HG03565 (cell line): Measurements from ENCODE around the gene THEM4.
"Not testable (repeated sequence)": the region's sequence is repeated elsewhere in the genome, so short reads cannot be mapped to it uniquely, and the experiment has no call there.

ENCODE experiments used
- ATAC-seq: cut with Tn5 transposase; IDR thresholded peaks from one replicate; pipeline ENCODE4 v1.9.1; 2021; ENCODE audit warnings: mild to moderate bottlenecking, moderate library complexity; ENCODE audit not compliant: unreplicated experiment

The THEM4 gene

GRCh38 chr1:151897991-151898431 lies 11.3 kb downstream of the THEM4 start:
- ATAC-seq: no peak

- no peak for ATAC-seq
These were observed 16.0 kb downstream of the THEM4 start for GRCh38 chr1:151893176-151893924.

GRCh38 chr1:151892190-151892589 lies 17.1 kb downstream of the THEM4 start:
- no peak for ATAC-seq

- ATAC-seq: no peak
These were observed 17.8 kb downstream of the THEM4 start for GRCh38 chr1:151891512-151891911.

- ATAC-seq: no peak
These were observed 20.2 kb downstream of the THEM4 start for GRCh38 chr1:151888972-151889570.

- ATAC-seq: no peak
These were observed 22.3 kb downstream of the THEM4 start for GRCh38 chr1:151887028-151887427.

GRCh38 chr1:151885479-151885878 lies 23.8 kb downstream of the THEM4 start:
- ATAC-seq: no peak

GRCh38 chr1:151884879-151885278 lies 24.4 kb downstream of the THEM4 start:
- not testable (repeated sequence) for ATAC-seq

- ATAC-seq: not testable (repeated sequence)
These were observed 24.9 kb downstream of the THEM4 start for GRCh38 chr1:151884445-151884844.

- ATAC-seq: not testable (repeated sequence)
These were observed 25.4 kb downstream of the THEM4 start for GRCh38 chr1:151883898-151884297.

GRCh38 chr1:151882918-151883317 lies 26.4 kb downstream of the THEM4 start:
- not testable (repeated sequence) for ATAC-seq

- no peak for ATAC-seq
These were observed 26.8 kb downstream of the THEM4 start for GRCh38 chr1:151882466-151882865.

- no peak for ATAC-seq
These were observed 27.8 kb downstream of the THEM4 start for GRCh38 chr1:151881479-151881878.

- no peak for ATAC-seq
These were observed 33.8 kb downstream of the THEM4 start for GRCh38 chr1:151875419-151876097.

- not testable (repeated sequence) for ATAC-seq
These were observed 36.5 kb downstream of the THEM4 start for GRCh38 chr1:151872776-151873175.

- ATAC-seq: no peak
These were observed 37.9 kb downstream of the THEM4 start for GRCh38 chr1:151871284-151872030.

GRCh38 chr1:151868486-151868885 lies 40.8 kb downstream of the THEM4 start:
- ATAC-seq: no peak

GRCh38 chr1:151867765-151868411 lies 41.4 kb downstream of the THEM4 start:
- ATAC-seq: no peak

- no peak for ATAC-seq
These were observed 42.0 kb downstream of the THEM4 start for GRCh38 chr1:151867321-151867720.

GRCh38 chr1:151864411-151864810 lies 44.9 kb downstream of the THEM4 start:
- ATAC-seq: no peak

- ATAC-seq: no peak
These were observed 46.7 kb downstream of the THEM4 start for GRCh38 chr1:151862604-151863003.
